ENCODE results near the gene IZUMO2.
"Not testable (repeated sequence)": the region's sequence is repeated elsewhere in the genome, so short reads cannot be mapped to it uniquely, and the experiment has no call there.

Gene IZUMO2

DNA sequence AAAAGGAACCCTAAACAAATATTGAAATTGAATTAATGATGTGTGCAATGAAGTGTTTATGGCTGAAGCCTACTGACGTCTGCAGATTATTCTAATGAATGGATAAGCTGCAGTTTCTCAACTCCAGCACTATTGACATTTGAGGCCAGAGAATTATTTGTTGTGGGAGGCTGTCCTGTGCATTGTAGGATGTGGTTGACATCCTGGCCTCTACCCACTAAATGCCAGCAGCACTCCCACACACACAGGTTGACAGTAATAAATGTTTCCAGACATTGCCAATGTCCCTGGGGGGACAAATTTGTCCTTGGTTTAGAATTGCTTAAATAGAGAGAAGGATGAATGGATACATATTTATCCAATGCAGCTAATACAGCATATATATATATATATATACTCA, 21.1 kb upstream of the IZUMO2 start:
- DNase-seq (ENCODE audit: low spot score): peak; percentile 76

DNA sequence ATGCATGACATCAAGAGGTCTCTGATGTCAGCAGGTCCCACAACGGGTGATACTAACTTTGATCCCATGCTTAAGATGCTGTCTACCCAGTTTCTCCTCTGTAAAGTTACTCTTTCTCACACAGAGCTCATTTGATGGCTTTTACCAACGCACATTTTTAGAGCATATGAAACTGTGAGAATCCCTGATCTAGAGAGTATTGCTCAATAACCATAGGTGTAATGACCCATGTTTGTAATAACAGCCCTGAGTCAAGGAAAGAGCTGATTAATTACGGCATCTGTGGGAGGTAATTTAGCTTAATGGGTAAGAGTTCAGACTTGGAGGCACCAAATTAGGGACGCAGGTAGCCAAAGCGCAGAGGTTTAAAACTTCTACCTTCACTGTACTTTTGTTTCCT, 18.0 kb upstream of the IZUMO2 start:
- DNase-seq (ENCODE audit: low spot score): no peak

DNA sequence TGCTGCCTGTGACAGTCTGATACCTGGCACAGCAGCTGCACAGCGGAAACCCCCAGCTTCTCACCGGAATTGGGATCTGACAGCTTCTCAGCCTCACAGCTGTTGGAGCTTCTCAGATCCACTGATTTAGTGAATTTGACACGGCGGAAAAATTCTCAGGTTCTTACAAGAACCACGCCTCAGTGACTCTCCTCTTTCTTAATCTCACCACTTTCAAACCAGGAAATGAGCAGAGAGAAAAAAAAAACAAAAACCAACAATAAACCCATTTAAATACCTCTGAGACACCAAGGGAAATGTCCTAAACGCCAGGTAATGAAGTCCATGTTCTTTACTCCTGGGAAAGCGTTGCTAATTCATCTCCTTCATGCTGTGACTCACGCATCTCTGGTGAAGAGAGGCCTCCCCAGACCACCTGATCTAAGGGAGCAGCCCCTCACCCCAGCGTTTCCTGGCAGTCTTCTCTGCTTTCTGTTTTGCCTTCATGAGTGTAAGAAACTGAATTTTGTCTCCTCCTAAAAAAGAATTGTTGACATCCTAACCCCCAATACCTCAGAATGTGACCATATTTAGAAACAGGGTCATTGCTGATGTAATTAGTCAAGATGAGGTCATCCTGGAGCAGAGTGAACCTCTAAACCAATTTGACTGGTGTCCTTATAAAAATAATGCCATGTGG, 15.9 kb upstream of the IZUMO2 start:
- DNase-seq (ENCODE audit: low spot score): no peak

DNA sequence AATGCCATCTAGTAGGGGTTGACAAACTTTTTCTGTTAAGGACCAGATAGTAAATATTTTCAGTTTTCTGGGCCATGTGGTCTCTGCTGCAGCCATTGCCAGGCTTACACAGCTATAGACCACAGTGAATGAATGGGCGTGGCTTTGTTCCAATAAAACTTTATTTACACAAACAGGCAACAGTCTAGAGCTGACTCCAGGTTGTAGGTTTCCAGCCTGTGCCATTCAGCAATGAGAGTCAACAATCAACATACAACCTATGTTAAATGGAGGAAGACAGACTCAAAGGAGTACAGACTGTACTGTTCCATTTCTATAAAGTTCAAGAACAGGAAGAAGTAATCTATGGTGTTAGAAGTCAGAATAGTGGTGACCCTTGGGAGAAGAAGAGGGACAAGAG, 15.2 kb upstream of the IZUMO2 start:
- no peak for DNase-seq (ENCODE audit: low spot score)

- DNase-seq (ENCODE audit: low spot score): no peak
These were observed 13.7 kb upstream of the IZUMO2 start for GRCh38 chr19:50176775-50177174.

DNA sequence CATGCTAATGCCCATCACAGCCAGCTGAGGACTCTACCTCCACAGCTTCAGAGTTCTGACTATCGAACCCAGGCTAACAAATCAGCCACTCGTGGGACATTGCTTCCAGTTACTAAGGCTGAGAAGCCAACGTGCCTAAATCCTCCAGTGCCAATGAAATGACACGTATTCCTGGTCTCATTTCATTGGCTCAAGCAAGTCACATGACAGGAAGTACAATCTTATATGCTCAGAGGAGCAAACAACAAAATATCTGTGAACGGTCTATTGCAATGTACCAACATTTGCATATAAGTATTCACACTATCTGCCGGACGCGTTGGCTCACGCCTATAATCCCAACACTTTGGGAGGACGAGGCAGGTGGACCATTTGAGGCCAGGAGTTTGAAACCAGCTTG, 12.8 kb upstream of the IZUMO2 start:
- no peak for DNase-seq (ENCODE audit: low spot score)

DNA sequence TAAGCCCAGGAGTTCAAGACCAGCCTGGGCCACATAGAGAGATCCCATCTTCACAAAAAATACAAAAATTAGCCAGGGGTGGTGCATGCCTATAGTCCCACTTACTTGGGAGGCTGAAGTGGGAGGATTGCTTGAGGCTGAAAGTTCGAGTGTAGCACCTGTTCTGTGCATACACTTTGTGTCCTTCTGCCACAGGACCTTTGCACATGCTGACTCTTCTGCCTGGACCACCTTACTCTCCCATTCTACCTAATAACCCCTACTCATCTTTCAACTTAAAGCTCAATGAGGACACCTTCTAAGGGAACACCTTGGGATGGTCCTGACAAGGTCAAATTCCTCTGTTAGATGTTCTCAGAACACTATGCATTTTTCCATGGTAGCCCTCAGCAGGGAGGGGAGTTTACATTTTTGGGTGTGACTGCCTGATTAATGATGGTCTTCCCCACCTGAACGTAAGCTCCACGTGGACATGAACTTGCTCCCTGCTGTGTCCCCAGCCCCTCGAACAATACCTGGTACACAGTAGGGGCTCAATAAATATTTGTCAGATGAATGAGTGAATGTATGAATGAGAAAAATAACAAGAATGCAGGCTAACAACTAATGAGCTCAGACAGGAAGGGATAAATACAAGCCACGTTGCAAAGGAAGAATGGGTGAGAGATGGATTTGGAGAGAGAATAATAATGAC, 11.2 kb upstream of the IZUMO2 start:
- DNase-seq (ENCODE audit: low spot score): no peak

GRCh38 chr19:50173127-50173526, 10.0 kb upstream of the IZUMO2 start:
- peak; percentile 52 for DNase-seq (ENCODE audit: low spot score)

DNA sequence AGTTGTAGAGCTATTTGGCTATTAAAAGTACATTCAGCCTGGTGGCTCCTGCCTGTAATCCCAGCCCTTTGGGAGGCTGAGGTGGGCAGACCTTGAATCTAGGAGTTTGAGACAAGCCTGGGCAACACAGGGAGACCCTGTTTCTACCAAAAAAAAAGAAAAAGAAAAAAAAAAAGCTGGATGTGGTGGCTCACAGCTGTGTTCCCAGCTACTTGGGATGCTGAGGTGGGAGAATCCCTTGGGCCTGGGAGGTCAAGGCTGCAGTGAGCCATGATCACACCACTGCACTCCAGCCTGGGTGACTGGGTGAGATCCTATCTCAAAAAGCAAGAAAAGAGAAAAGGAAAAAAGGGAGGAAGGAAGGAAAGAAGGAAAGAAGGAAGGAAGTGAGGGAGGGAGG, 9.6 kb upstream of the IZUMO2 start:
- no peak for DNase-seq (ENCODE audit: low spot score)

GRCh38 chr19:50171752-50172151, 8.7 kb upstream of the IZUMO2 start:
- DNase-seq (ENCODE audit: low spot score): no peak

GRCh38 chr19:50167314-50167721, 4.2 kb upstream of the IZUMO2 start:
- DNase-seq (ENCODE audit: low spot score): peak; percentile 53

DNA sequence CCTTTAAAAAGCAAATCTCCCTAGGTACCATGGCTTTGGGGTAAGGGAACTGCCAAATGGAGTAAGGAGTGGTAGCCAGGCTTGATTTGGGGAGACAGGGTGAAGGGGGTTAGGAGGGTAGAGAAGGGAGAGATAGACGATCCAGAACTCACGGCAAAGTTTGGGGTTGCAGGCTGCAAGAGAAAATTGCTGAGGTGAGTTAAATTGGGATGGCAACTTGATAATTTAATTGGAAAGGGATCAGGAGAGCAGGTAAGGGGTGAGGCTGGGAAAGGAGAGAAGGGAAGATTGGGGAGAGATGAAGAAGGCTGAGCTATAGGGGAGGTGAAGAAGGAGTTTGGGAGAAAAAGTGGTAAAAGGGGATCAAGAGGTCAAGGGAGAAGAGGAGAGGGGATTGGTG, 4.0 kb downstream of the IZUMO2 start:
- no peak for DNase-seq (ENCODE audit: low spot score)

DNA sequence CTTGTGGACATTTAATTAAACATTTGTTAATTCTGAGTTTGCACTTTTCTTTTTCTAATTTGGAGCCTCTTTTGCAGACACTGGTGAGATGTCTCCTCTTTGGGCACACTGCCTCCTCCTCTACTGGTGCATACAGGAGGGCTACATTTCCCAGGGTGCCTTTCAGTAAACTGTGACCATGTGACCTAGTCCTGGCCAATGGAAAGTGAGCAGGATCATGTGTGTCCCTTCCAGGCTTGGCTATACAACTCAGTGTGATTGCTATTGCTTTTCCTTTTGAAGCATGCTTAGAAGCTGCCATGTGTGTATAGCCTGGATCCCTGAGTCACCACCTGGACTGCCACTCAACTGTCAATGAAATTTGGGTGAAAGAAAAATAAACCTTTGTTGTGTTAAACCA, 4.5 kb downstream of the IZUMO2 start:
- no peak for DNase-seq (ENCODE audit: low spot score)

- DNase-seq (ENCODE audit: low spot score): no peak
These were observed 7.5 kb downstream of the IZUMO2 start for GRCh38 chr19:50155520-50156109.

DNA sequence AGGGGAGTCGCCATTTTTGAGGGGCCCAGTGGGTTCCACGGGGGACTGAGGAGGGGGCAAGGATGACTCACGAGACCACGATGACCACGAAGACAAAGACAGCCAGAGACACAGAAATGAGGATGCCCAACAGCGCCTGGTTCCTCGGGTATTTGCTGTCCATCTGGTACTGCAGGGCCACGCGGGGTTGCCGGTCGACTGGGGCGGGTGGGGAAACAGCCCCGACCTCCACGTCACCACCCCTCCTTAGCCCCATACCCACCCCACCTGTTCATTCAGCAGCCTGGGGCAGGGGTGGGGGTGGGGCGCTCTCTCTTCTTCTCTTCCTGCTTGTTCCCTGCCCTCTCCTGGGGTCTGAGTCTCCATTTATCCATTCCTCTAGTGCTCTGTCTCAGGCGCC, 8.6 kb downstream of the IZUMO2 start:
- DNase-seq (ENCODE audit: low spot score): no peak

- no peak for DNase-seq (ENCODE audit: low spot score)
These were observed 10.5 kb downstream of the IZUMO2 start for GRCh38 chr19:50152578-50152977.

GRCh38 chr19:50148528-50148927, 14.6 kb downstream of the IZUMO2 start:
- no peak for DNase-seq (ENCODE audit: low spot score)

DNA sequence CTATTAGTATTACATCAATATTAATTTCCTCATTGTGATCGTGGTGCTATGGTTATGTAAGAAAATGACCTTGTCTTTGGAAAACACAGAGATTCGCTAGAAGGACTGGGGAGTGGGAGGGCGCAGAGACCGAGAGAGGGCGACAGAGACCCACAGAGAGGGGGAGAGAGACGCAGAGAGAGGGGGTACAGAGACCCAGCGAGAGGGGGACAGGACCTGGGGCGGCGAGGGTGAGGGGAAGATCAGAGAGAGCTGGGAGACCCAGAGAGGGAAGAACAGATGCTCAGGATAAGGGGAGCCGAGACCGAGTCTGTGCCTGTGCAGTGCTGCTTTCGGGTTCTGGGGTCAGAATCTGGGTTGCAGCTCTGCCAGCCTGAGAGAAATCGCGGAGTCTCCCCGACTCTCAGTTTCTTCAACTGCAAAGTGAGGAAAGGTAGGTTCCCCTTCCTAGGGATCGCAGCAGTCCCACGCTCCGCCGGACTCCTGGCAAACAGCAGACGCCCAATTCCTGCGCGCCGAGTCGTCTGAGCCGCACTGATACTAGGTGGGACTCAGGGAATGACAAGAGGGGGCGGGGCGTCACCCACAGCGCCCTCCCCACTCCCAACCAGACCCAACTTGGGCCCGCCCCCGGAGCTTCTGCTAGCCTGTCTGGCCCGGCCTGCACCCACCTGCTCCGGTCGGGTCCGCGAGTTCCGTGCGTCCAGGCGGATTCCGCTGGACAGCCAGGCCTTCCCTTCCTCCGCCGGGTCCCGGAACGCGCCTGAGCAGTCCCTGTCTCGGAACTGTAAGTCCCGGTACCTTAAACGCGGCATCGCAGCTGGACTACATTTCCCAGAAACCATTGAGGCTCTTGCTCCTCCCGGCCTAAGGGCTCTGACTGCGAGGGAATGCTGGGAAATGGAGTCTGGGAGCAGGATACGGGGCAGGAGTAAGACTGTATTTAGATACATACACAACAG, 15.3 kb downstream of the IZUMO2 start:
- peak; percentile 96 for DNase-seq (ENCODE audit: low spot score)

DNA sequence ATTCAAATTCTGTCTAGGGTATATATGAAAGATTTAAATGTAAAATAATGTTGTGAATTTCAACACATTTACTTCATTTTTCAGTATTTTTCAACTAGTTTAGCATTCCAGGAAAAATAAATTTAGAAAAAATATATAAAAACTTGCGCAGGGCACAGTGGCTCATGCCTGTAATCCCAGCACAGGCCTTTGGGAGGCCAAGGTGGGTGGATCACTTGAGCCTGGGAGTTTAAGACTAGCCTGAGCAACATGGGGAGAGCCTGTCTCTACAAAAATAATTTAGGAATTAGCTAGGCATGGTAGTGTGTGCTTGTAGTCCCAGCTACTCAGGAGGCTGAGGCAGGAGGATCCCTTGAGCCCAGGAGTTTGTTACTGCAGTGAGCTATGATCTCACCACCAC, 21.2 kb downstream of the IZUMO2 start:
- not testable (repeated sequence) for DNase-seq (ENCODE audit: low spot score)

DNA sequence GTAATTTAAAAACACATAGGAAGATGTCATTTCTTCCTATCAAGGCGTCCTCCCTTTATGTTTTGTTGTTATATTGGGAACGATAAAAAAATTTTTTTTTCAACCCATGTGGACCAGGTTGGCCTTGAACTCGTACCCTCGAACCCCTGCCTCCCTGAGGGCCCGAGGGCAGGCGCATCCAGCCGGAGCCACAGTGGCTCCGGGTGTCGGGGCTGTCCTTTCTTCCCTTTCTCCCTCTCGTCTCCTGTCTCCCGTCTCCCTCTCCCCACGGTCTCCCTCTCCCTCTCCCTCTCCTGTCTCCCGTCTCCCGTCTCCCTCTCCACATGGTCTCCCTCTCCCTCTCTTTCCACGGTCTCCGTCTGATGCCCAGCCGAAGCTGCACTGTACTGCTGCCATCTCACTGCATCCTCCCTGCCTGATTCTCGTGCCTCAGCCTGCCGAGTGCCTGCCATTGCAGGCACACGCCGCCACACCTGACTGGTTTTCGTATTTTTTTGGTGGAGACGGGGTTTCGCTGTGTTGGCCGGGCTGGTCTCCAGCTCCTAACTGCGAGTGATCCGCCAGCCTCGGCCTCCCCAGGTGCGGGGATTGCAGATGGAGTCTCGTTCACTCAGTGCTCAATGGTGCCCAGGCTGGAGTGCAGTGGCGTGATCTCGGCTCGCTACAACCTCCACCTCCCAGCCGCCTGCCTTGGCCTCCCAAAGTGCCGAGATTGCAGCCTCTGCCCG, 22.8 kb downstream of the IZUMO2 start:
- not testable (repeated sequence) for DNase-seq (ENCODE audit: low spot score)

DNA sequence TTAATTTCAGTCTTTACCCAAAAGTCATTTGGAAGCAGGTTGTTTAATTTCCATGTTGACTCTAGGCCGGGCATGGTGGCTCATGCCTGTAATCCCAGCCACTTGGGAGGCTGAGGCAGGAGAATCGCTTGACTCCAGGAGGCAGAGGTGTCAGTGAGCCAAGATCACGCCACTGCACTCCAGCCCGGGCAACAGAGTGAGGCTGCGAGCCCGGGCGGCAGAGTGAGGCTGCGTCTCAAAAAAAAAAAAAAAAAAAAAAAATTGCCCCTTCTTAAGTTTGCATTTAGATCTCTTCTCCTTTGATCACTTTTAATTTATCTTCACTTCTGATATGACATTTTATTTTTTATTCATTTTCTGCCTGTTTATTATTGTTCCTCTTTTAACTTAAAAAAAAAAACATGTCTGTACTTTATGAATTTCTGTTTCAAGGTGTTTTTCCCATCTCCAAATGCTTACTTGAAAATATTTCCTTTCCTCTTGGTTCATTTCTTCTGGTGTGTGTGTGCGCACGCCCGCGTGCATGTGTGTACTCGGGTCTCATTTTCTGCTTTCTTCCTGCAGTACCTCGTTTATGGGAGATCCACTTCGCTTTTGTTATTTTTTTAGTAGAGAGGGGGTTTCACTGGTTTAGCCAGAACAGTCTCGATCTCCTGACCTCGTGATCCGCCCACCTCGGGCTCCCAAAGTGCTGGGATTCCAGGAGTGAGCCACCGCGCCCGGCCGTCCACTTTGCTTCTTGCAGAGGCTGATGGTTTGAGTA, 26.3 kb downstream of the IZUMO2 start:
- DNase-seq (ENCODE audit: low spot score): not testable (repeated sequence)

Data from SW480 (cell line).